ENCODE measurements around the gene NEDD4L. TPM values are rescaled to one million over a fixed set of nuclear protein-coding genes. Genes with fewer than 3 reads are reported as not detected.

NEDD4L gene
- total RNA-seq, 2 experiments from 2014 or later: 3.2 to 3.3 TPM

DNA sequence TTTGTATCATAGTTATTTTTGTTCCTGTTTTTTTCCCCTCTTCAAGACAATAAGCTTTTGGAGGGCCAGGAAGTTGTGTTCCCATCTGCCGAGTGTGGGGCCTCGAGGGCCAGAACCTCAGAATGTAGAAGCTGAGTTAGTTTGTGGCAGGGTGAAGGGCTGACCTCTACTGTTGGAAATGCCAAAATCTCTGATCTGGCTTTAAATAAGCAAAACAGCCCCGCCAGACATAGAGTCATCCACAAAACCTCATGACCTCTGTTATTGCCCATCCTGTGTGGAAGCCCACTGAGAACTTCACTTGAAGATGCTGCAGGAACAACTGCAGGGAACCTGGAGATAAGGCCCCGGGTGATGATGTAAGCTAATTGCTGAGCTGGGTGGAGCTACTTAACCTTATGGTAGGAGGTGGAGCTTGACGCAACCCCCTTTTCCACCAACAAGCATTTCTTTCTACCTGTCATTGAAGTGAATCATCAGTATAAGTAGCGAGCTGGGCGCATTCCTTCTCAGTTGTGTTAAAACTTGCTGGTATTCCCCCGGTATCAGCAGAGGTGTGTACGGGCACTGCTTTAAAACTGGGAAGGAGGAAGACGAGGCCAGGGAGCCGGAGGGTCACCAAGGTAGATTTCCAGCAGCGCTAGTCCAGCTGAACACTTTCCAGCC, 177.2 kb downstream of the NEDD4L start:
- Histone ChIP-seq H3K79me2 (ENCODE audit: insufficient read depth, low read depth, low read length) (no peaks in the 10 kb centered on the region), H3K27ac (ENCODE audit: low read depth, low read length, poor library complexity, severe bottlenecking) (no peak overlapping the region), H3K4me3 (ENCODE audit: low read depth, low read length, poor library complexity, severe bottlenecking) (no peak overlapping the region), H3K4me1 (ENCODE audit: insufficient read depth, low read length, poor library complexity, severe bottlenecking) (no peaks in the 10 kb centered on the region), H3K4me2 (ENCODE audit: low read length) (no peak overlapping the region), H3K9me3 (ENCODE audit: low read length) (no peaks in the 10 kb centered on the region), H3K9me2 (ENCODE audit: insufficient read depth, low read length) (no peaks in the 10 kb centered on the region), H4K20me1 (ENCODE audit: insufficient read depth, low read length) (no peaks in the 10 kb centered on the region), H3K36me3 (ENCODE audit: insufficient read depth, low read length) (no peaks in the 10 kb centered on the region), H2AFZ (ENCODE audit: low read length) (no peak overlapping the region)
- CTCF ChIA-PET (ENCODE audit: unreplicated experiment): no interaction called here
- TF ChIP-seq, protein P1, sequence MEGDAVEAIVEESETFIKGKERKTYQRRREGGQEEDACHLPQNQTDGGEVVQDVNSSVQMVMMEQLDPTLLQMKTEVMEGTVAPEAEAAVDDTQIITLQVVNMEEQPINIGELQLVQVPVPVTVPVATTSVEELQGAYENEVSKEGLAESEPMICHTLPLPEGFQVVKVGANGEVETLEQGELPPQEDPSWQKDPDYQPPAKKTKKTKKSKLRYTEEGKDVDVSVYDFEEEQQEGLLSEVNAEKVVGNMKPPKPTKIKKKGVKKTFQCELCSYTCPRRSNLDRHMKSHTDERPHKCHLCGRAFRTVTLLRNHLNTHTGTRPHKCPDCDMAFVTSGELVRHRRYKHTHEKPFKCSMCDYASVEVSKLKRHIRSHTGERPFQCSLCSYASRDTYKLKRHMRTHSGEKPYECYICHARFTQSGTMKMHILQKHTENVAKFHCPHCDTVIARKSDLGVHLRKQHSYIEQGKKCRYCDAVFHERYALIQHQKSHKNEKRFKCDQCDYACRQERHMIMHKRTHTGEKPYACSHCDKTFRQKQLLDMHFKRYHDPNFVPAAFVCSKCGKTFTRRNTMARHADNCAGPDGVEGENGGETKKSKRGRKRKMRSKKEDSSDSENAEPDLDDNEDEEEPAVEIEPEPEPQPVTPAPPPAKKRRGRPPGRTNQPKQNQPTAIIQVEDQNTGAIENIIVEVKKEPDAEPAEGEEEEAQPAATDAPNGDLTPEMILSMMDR (conservative IDR thresholded peaks at IDR 0.05; ENCODE audit: low read length): no peak
- no peak for TF ChIP-seq EZH2phosphoT487 (IDR thresholded peaks at IDR 0.05; ENCODE audit: borderline replicate concordance, low read depth, low read length)
- no peak for DNase-seq (ENCODE audit: low spot score)
- intact Hi-C loops (cut with micrococcal nuclease; ENCODE audit: unreplicated experiment): no loop called here
- no TSS peak for BruUV-seq (replicated peaks)
- POLR2A ChIA-PET: no interaction called here

DNA sequence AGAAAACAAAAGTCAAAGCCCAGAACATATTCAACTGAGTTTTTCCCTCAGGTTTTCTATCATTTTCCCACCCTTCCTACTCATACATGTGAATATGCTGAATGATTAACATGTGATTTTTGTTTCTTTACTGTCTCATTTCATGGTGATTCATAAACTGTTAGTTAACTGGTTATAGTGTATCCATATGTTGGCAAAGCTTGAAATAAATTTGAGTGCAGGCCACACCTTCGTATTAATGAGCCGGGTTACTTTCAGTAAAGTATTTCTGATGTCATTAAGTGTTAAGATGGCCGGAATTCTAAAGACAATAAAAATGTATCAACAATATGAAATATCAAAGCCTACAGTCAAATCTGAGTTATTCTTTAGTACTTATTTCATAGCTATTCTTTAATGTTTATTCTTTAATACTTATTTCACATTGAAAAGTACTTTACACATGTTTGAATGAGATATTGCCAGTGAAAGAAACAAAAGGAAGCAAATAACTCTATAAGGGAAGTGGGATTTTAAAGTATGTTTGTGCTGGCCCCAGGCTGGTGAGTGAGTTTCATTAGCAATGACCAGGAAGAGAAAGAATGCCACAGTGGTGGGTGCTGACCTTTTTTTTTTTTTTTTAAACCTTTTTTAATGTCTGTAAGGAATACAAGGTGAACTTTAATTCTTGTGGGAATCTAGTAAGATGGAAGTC, 178.6 kb downstream of the NEDD4L start:
- TF ChIP-seq, protein P1 (conservative IDR thresholded peaks at IDR 0.05; ENCODE audit: low read length): no peak
- TF ChIP-seq EZH2phosphoT487 (IDR thresholded peaks at IDR 0.05; ENCODE audit: borderline replicate concordance, low read depth, low read length): no peak
- intact Hi-C loops (cut with micrococcal nuclease; ENCODE audit: unreplicated experiment): no loop called here
- no peak overlapping the region for H3K4me2 ChIP-seq (ENCODE audit: low read length)

More for the DNA sequence above, 178.6 kb downstream of the NEDD4L start:
- H3K36me3 ChIP-seq (ENCODE audit: insufficient read depth, low read length): no peaks in the 10 kb centered on the region
- H3K27ac ChIP-seq (ENCODE audit: low read depth, low read length, poor library complexity, severe bottlenecking): no peak overlapping the region
- DNase-seq (ENCODE audit: low spot score): no peak
- no peaks in the 10 kb centered on the region for H3K4me1 ChIP-seq (ENCODE audit: insufficient read depth, low read length, poor library complexity, severe bottlenecking)
- no peaks in the 10 kb centered on the region for H3K9me3 ChIP-seq (ENCODE audit: low read length)
- H3K9me2 ChIP-seq (ENCODE audit: insufficient read depth, low read length): no peaks in the 10 kb centered on the region
- CTCF ChIA-PET (ENCODE audit: unreplicated experiment): no interaction called here
- no TSS peak for BruUV-seq (replicated peaks)
- no peak overlapping the region for H3K4me3 ChIP-seq (ENCODE audit: low read depth, low read length, poor library complexity, severe bottlenecking)
- H3K79me2 ChIP-seq (ENCODE audit: insufficient read depth, low read depth, low read length): no peaks in the 10 kb centered on the region
- no peaks in the 10 kb centered on the region for H4K20me1 ChIP-seq (ENCODE audit: insufficient read depth, low read length)
- POLR2A ChIA-PET: no interaction called here
- H2AFZ ChIP-seq (ENCODE audit: low read length): no peak overlapping the region

All from OCI-LY7 (cell line).